HG02610 (cell line): ENCODE data around the gene SLC16A10.
"Not testable (repeated sequence)": the region's sequence is repeated elsewhere in the genome, so short reads cannot be mapped to it uniquely, and the experiment has no call there.

Experiments
- ATAC-seq: cut with Tn5 transposase; IDR thresholded peaks from one replicate; pipeline ENCODE4 v1.9.1; 2021; ENCODE audit warnings: mild to moderate bottlenecking, moderate library complexity; ENCODE audit not compliant: unreplicated experiment

Gene SLC16A10

GRCh38 chr6:111080698-111081097, 6.6 kb upstream of the SLC16A10 start:
- no peak for ATAC-seq

- ATAC-seq: no peak
Observed at GRCh38 chr6:111086685-111087084, 618 bp upstream of the SLC16A10 start.

- ATAC-seq: peak; percentile 2
Observed at GRCh38 chr6:111087871-111088667, 766 bp downstream of the SLC16A10 start.

GRCh38 chr6:111088668-111089003, 1.3 kb downstream of the SLC16A10 start:
- no peak for ATAC-seq

- no peak for ATAC-seq
Observed at GRCh38 chr6:111090766-111091165, 3.5 kb downstream of the SLC16A10 start.

- ATAC-seq: no peak
Observed at GRCh38 chr6:111091987-111092386, 4.7 kb downstream of the SLC16A10 start.

GRCh38 chr6:111095488-111095887, 8.2 kb downstream of the SLC16A10 start:
- not testable (repeated sequence) for ATAC-seq

- ATAC-seq: no peak
Observed at GRCh38 chr6:111096246-111096645, 8.9 kb downstream of the SLC16A10 start.

GRCh38 chr6:111098597-111098996, 11.3 kb downstream of the SLC16A10 start:
- no peak for ATAC-seq

GRCh38 chr6:111101987-111102386, 14.7 kb downstream of the SLC16A10 start:
- ATAC-seq: no peak

- ATAC-seq: peak; percentile 51
Observed at GRCh38 chr6:111105578-111105977, 18.3 kb downstream of the SLC16A10 start.

- no peak for ATAC-seq
Observed at GRCh38 chr6:111107589-111107988, 20.3 kb downstream of the SLC16A10 start.

- no peak for ATAC-seq
Observed at GRCh38 chr6:111110036-111110435, 22.7 kb downstream of the SLC16A10 start.

GRCh38 chr6:111113336-111114086, 26.2 kb downstream of the SLC16A10 start:
- peak; percentile 53 for ATAC-seq

- ATAC-seq: no peak
Observed at GRCh38 chr6:111114087-111114443, 26.8 kb downstream of the SLC16A10 start.

- ATAC-seq: no peak
Observed at GRCh38 chr6:111114482-111114881, 27.2 kb downstream of the SLC16A10 start.

GRCh38 chr6:111118826-111119225, 31.5 kb downstream of the SLC16A10 start:
- no peak for ATAC-seq

- no peak for ATAC-seq
Observed at GRCh38 chr6:111119571-111120329, 32.4 kb downstream of the SLC16A10 start.

- ATAC-seq: no peak
Observed at GRCh38 chr6:111121789-111122350, 34.6 kb downstream of the SLC16A10 start.

- ATAC-seq: no peak
Observed at GRCh38 chr6:111122458-111123286, 35.4 kb downstream of the SLC16A10 start.
